SK-N-SH (cell line): ENCODE results near the gene LIN52. TPM values are rescaled to one million over a fixed set of nuclear protein-coding genes. Genes with fewer than 3 reads are reported as not detected.

Source experiments
- CTCF ChIA-PET: fragments of 300-600, 350-600 bp; formaldehyde crosslinking; extraction: SDS; loops from one replicate; lab custom pipeline; 2021; lab: Yijun Ruan, JAX
- POLR2A ChIA-PET: fragments of 350-600 bp; sonication (Branson Sonifier 250); formaldehyde crosslinking; extraction: SDS; loops from one replicate; lab custom pipeline; 2020; ENCODE audit warnings: antibody characterized with exemption, inconsistent platforms; lab: Yijun Ruan, JAX
- DNase-seq: peaks from one replicate; pipeline ENCODE4 v3.0.0; 2012
- H2AFZ ChIP-seq: fragments of 200-600 bp; sonication (generic); 2 replicates; pipeline ENCODE4 v1.8.1; 2016; ENCODE audit warnings: antibody characterized with exemption, mild to moderate bottlenecking, low read depth
- H3F3A ChIP-seq: fragments of 200-600 bp; sonication (generic); replicated peaks from 2 replicates; pipeline ENCODE3; 2016; ENCODE audit warnings: antibody characterized with exemption, mild to moderate bottlenecking; ENCODE audit not compliant: insufficient read depth
- H3K27ac ChIP-seq, 2 experiments: fragments of 200-500 bp in 1 of 2; fragments of 200-600 bp in 1 of 2; sonication (Bioruptor generic) in 1 of 2; sonication (generic), shearing (Covaris generic) in 1 of 2; 2 replicates each; pipeline versions ENCODE4 v1.5.1 to v1.6.1; 2014 to 2016; ENCODE audit warnings: low read depth in 2 of 2, inconsistent platforms in 1 of 2, low read length in 1 of 2, mild to moderate bottlenecking in 1 of 2, mixed read lengths in 1 of 2
- H3K27me3 ChIP-seq: fragments of 200-600 bp; sonication (generic), shearing (Covaris generic); 2 replicates; pipeline ENCODE4 v1.6.1; 2016; ENCODE audit warnings: mixed run types; ENCODE audit not compliant: insufficient read depth
- H3K36me3 ChIP-seq, 2 experiments: fragments of 200-500 bp in 1 of 2; fragments of 200-600 bp in 1 of 2; sonication (Bioruptor generic) in 1 of 2; sonication (generic) in 1 of 2; replicated peaks in 1 of 2; 2 replicates each; pipeline versions ENCODE3 to v1.5.1; 2014 to 2016; ENCODE audit warnings: low read length in 1 of 2, mild to moderate bottlenecking in 1 of 2; ENCODE audit not compliant: insufficient read depth in 2 of 2, control insufficient read depth in 1 of 2
- H3K4me1 ChIP-seq, 2 experiments: fragments of 200-500 bp in 1 of 2; fragments of 200-600 bp in 1 of 2; sonication (Bioruptor generic) in 1 of 2; sonication (generic), shearing (Covaris generic) in 1 of 2; 2 replicates each; pipeline versions ENCODE4 v1.5.1 to v1.6.1; 2014 to 2016; ENCODE audit warnings: low read depth in 1 of 2, low read length in 1 of 2, mixed run types in 1 of 2; ENCODE audit not compliant: insufficient read depth in 2 of 2, control insufficient read depth in 1 of 2
- H3K4me2 ChIP-seq: fragments of 200-600 bp; sonication (generic), shearing (Covaris generic); 2 replicates; pipeline ENCODE4 v1.6.1; 2017; ENCODE audit warnings: mixed run types
- H3K4me3 ChIP-seq, 2 experiments: fragments of 200-500 bp in 1 of 2; fragments of 200-600 bp in 1 of 2; sonication (Bioruptor generic) in 1 of 2; sonication (generic), shearing (Covaris generic) in 1 of 2; 2 replicates each; pipeline versions ENCODE4 v1.5.1 to v1.8.1; 2014 to 2016; ENCODE audit warnings: low read depth in 2 of 2, inconsistent platforms in 1 of 2, low read length in 1 of 2, mild to moderate bottlenecking in 1 of 2, mixed read lengths in 1 of 2, moderate library complexity in 1 of 2
- H3K79me2 ChIP-seq: fragments of 200-600 bp; sonication (generic); 2 replicates; pipeline ENCODE4 v1.8.1; 2017; ENCODE audit warnings: mild to moderate bottlenecking; ENCODE audit not compliant: insufficient read depth
- H3K9ac ChIP-seq: fragments of 200-600 bp; sonication (generic); 2 replicates; pipeline ENCODE4 v1.6.1; 2017; ENCODE audit warnings: mixed run types
- H3K9me2 ChIP-seq: fragments of 200-600 bp; sonication (generic); 2 replicates; pipeline ENCODE4 v1.6.1; 2017; ENCODE audit warnings: mixed run types
- H3K9me3 ChIP-seq: fragments of 200-600 bp; sonication (generic); 2 replicates; pipeline ENCODE4 v1.6.1; 2017; ENCODE audit warnings: mixed run types, mild to moderate bottlenecking, moderate library complexity
- H4K20me1 ChIP-seq: fragments of 200-600 bp; sonication (generic); 2 replicates; pipeline ENCODE4 v1.6.1; 2017; ENCODE audit warnings: mild to moderate bottlenecking, mixed run types; ENCODE audit not compliant: insufficient read depth
- CHD2 ChIP-seq: fragments of 150-350 bp; IDR thresholded peaks from 2 replicates; pipeline ENCODE4 v1.6.1; 2018; ENCODE audit warnings: low read length; ENCODE audit not compliant: partially characterized antibody
- CTCF ChIP-seq: fragments of 200-600 bp; sonication (generic); IDR thresholded peaks from 2 replicates; pipeline ENCODE4 v1.6.1; 2017; ENCODE audit warnings: antibody characterized with exemption, mild to moderate bottlenecking, moderate library complexity
- ELF1 ChIP-seq: IDR thresholded peaks from 2 replicates; pipeline ENCODE4 v1.4.0; 2012
- EP300 ChIP-seq, 2 experiments: IDR thresholded peaks; 2 replicates each; pipeline versions ENCODE4 v1.4.0 to v1.6.1; 2012; ENCODE audit warnings: borderline replicate concordance in 1 of 2, low read depth in 1 of 2, low read length in 1 of 2
- EZH2phosphoT487 ChIP-seq: fragments of 200-600 bp; sonication (generic); IDR thresholded peaks from 2 replicates; pipeline ENCODE4 v1.6.1; 2017; ENCODE audit warnings: low read depth, mixed run types, mild to moderate bottlenecking, antibody characterized with exemption, moderate library complexity, borderline replicate concordance
- FOXM1 ChIP-seq: IDR thresholded peaks from 2 replicates; pipeline ENCODE4 v1.4.0; 2012; ENCODE audit warnings: low read depth, mild to moderate bottlenecking
- GABPA ChIP-seq: IDR thresholded peaks from 2 replicates; pipeline ENCODE4 v1.4.0; 2012; ENCODE audit warnings: low read depth, mild to moderate bottlenecking
- MXI1 ChIP-seq: IDR thresholded peaks from 2 replicates; pipeline ENCODE4 v1.6.1; 2012; ENCODE audit warnings: mild to moderate bottlenecking, low read depth, low read length, improper control_type of control experiment
- POLR2AphosphoS5 ChIP-seq: IDR thresholded peaks from 2 replicates; pipeline ENCODE4 v1.6.1; 2012; ENCODE audit warnings: low read depth, low read length
- RCOR1 ChIP-seq: fragments of 150-350 bp; IDR thresholded peaks from 2 replicates; pipeline ENCODE4 v1.6.1; 2017; ENCODE audit warnings: antibody characterized with exemption, low read length
- SMC3 ChIP-seq: IDR thresholded peaks from 2 replicates; pipeline ENCODE4 v1.6.1; 2012; ENCODE audit warnings: low read depth, low read length, improper control_type of control experiment
- USF1 ChIP-seq: IDR thresholded peaks from 2 replicates; pipeline ENCODE4 v1.4.0; 2012; ENCODE audit warnings: low read depth, borderline replicate concordance
- YY1 ChIP-seq: IDR thresholded peaks from 2 replicates; pipeline ENCODE4 v1.4.0; 2012; ENCODE audit warnings: low read depth, mild to moderate bottlenecking
- WGBS: methylation state at CpG from one replicate; pipeline ENCODE4 v1.1.6; 2017; ENCODE audit warnings: low lambda C conversion rate; 5-methylcytosine and 5-hydroxymethylcytosine counted together
- polyA plus RNA-seq, 3 experiments: library from polyadenylated mRNA; depleted of rRNA; stranded (reverse); fragments of >200 nt; gene quantifications; 2 replicates each; pipeline ENCODE4 v1.2.3, GENCODE V29; 2012
- TF ChIP-seq, protein P1 (sequence below): fragments of 150-350 bp; IDR thresholded peaks from 2 replicates; pipeline ENCODE4 v1.6.1; 2016; ENCODE audit warnings: mild to moderate bottlenecking, low read depth, low read length

The LIN52 gene
- polyA plus RNA-seq, 1 of the 3 experiments (the other 2 are of a cell fraction), result 4.9 TPM

GRCh38 chr14:74105381-74105780, 20.6 kb downstream of the LIN52 start (continued):
- no peak for TF ChIP-seq USF1

- no peak for TF ChIP-seq CTCF
- TF ChIP-seq POLR2AphosphoS5, result no peak
- TF ChIP-seq GABPA, result no peak
- no peak for TF ChIP-seq MXI1
- no peak for TF ChIP-seq ELF1
- TF ChIP-seq, protein P1, sequence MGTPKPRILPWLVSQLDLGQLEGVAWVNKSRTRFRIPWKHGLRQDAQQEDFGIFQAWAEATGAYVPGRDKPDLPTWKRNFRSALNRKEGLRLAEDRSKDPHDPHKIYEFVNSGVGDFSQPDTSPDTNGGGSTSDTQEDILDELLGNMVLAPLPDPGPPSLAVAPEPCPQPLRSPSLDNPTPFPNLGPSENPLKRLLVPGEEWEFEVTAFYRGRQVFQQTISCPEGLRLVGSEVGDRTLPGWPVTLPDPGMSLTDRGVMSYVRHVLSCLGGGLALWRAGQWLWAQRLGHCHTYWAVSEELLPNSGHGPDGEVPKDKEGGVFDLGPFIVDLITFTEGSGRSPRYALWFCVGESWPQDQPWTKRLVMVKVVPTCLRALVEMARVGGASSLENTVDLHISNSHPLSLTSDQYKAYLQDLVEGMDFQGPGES, result no peak
- TF ChIP-seq EP300 (IDR thresholded peaks at IDR 0.05; ENCODE audit: borderline replicate concordance in 1 of 2, low read depth in 1 of 2, low read length in 1 of 2), result no peak
- TF ChIP-seq FOXM1, result no peak
- TF ChIP-seq YY1, result no peak
- no peak for TF ChIP-seq RCOR1
- no peak for TF ChIP-seq SMC3
- TF ChIP-seq EZH2phosphoT487, result no peak
- TF ChIP-seq CHD2, result no peak
- ChIA-PET CTCF (interaction anchor here (0.9 to 1.4 kb wide), 3 partner anchors 119 to 148 kb away, joined by 3 to 5 read pairs (median 5); no protein-coding TSS in a partner anchor), POLR2A (no interaction called here)
- Histone ChIP-seq H3F3A (no peaks in the 10 kb centered on the region), H3K9me2 (no peaks in the 10 kb centered on the region), H3K36me3 (peaks cover 0 to 4% of the 10 kb centered on the region in 2 experiments), H3K4me1 (no peaks in the 10 kb centered on the region), H3K27me3 (no peaks in the 10 kb centered on the region), H3K4me3 (no peak overlapping the region), H3K79me2 (no peaks in the 10 kb centered on the region), H3K9me3 (no peaks in the 10 kb centered on the region), H3K9ac (no peak overlapping the region), H4K20me1 (no peaks in the 10 kb centered on the region), H3K4me2 (no peak overlapping the region), H2AFZ (no peak overlapping the region), H3K27ac (no peak overlapping the region)
- 100% methylated on average over 1 of the region's 1 CpG for WGBS
- no peak for DNase-seq
These were observed 24.6 kb downstream of the LIN52 start for GRCh38 chr14:74109369-74109768.
